Measurements from ENCODE around the gene FAM89A.

DNA sequence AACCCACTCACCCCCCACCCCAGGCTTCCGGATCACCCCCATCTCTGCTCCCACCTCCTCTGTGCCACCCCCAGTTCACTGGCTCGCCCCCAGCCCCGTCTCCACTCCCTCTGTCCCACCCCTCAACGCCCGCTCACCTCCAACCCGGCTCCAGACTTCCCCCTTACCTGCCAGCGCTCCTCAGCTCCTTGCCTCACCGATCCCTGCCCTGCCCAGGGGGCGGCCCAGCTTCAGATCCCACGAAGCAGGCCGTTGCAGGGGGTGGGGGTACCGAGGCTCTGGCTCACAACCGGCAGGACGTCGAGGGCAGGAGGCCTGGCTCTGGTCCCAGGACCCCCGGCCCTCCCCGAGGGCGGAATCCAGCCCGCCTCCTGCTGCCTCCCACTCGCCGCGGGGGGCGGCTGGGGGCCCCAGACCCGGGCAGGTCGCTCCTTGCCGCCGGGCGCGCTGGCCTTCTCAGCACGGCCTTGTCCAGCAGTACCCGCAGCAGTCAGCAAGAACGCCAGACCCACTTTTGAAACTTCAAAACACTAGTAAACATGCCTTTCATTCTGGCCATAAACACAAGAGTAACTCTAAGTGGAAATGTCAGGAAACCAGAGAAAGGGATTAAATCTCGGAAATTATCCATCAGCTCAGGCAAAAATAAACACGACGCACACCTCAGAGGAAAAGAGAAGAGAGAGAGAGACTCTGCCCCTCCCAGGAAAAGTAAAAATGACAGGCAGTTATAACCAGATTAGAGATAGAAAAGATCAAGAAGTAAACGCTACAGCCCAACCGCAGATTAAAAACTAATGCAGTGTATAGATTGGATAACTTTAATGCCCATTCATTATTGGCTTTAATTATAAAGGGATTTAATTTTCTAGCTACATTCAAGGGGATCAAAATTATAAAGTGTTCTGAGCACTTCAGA lies 1.0 kb upstream of the FAM89A start:
- TF ChIP-seq POLR2A (IDR thresholded peaks at IDR 0.05) (no peak), POLR2AphosphoS5 (IDR thresholded peaks at IDR 0.05) (no peak)
- TF ChIP-seq, protein P1, sequence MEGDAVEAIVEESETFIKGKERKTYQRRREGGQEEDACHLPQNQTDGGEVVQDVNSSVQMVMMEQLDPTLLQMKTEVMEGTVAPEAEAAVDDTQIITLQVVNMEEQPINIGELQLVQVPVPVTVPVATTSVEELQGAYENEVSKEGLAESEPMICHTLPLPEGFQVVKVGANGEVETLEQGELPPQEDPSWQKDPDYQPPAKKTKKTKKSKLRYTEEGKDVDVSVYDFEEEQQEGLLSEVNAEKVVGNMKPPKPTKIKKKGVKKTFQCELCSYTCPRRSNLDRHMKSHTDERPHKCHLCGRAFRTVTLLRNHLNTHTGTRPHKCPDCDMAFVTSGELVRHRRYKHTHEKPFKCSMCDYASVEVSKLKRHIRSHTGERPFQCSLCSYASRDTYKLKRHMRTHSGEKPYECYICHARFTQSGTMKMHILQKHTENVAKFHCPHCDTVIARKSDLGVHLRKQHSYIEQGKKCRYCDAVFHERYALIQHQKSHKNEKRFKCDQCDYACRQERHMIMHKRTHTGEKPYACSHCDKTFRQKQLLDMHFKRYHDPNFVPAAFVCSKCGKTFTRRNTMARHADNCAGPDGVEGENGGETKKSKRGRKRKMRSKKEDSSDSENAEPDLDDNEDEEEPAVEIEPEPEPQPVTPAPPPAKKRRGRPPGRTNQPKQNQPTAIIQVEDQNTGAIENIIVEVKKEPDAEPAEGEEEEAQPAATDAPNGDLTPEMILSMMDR (IDR thresholded peaks at IDR 0.05): no peak

Data from breast epithelium (tissue), 3 donors.